Measurements from ENCODE around the gene CGB2.
A peak's percentile ranks its signal among the peaks of the same experiment; 100 is the strongest.

The CGB2 gene

GRCh38 chr19:49031642-49032301, at the start of gene CGB2:
CGB2 (plus strand) TSS chr19:49031890; CDS start chr19:49032096, 206 bp downstream.
- peak in 3 of 4 experiments; percentile 42 to 65 (median 57) for DNase-seq (ENCODE audit: low read depth in 4 of 4, low spot score in 1 of 4)

GRCh38 chr19:48982280-48982679, 49.4 kb upstream of the CGB2 start:
- DNase-seq (ENCODE audit: low read depth in 4 of 4, low spot score in 1 of 4), result no peak

GRCh38 chr19:48985711-48986110, 46.0 kb upstream of the CGB2 start:
- no peak for DNase-seq (ENCODE audit: low read depth in 4 of 4, low spot score in 1 of 4)

- no peak for DNase-seq (ENCODE audit: low read depth in 4 of 4, low spot score in 1 of 4)
Observed at GRCh38 chr19:48986211-48986610, 45.5 kb upstream of the CGB2 start.

GRCh38 chr19:48987323-48987722, 44.4 kb upstream of the CGB2 start:
- no peak for DNase-seq (ENCODE audit: low read depth in 4 of 4, low spot score in 1 of 4)

GRCh38 chr19:48988286-48988685, 43.4 kb upstream of the CGB2 start:
- DNase-seq (ENCODE audit: low read depth in 4 of 4, low spot score in 1 of 4), result no peak

- DNase-seq (ENCODE audit: low read depth in 4 of 4, low spot score in 1 of 4), result no peak
Observed at GRCh38 chr19:48988860-48989259, 42.8 kb upstream of the CGB2 start.

GRCh38 chr19:48989701-48990291, 41.9 kb upstream of the CGB2 start:
- DNase-seq (ENCODE audit: low read depth in 4 of 4, low spot score in 1 of 4), result no peak

GRCh38 chr19:48990400-48990799, 41.3 kb upstream of the CGB2 start:
- no peak for DNase-seq (ENCODE audit: low read depth in 4 of 4, low spot score in 1 of 4)

GRCh38 chr19:48991011-48991609, 40.6 kb upstream of the CGB2 start:
- no peak for DNase-seq (ENCODE audit: low read depth in 4 of 4, low spot score in 1 of 4)

- DNase-seq (ENCODE audit: low read depth in 4 of 4, low spot score in 1 of 4), result no peak
Observed at GRCh38 chr19:48991873-48992580, 39.7 kb upstream of the CGB2 start.

- no peak for DNase-seq (ENCODE audit: low read depth in 4 of 4, low spot score in 1 of 4)
Observed at GRCh38 chr19:48992581-48993174, 39.0 kb upstream of the CGB2 start.

- DNase-seq (ENCODE audit: low read depth in 4 of 4, low spot score in 1 of 4), result peak; percentile 94 to 100 (median 98)
Observed at GRCh38 chr19:48993175-48994034, 38.3 kb upstream of the CGB2 start, which contains the start of the genes GYS1 and RUVBL2. GYS1 (minus strand) TSS chr19:48993309; CDS start chr19:48993112, 197 bp downstream. RUVBL2 (plus strand) TSS chr19:48993887; CDS start chr19:48993912, 25 bp downstream.

GRCh38 chr19:48994035-48994386, 37.7 kb upstream of the CGB2 start:
- no peak for DNase-seq (ENCODE audit: low read depth in 4 of 4, low spot score in 1 of 4)

GRCh38 chr19:48997972-48998371, 33.7 kb upstream of the CGB2 start:
- DNase-seq (ENCODE audit: low read depth in 4 of 4, low spot score in 1 of 4), result peak in 3 of 4 experiments; percentile 21 to 47 (median 21)

- peak; percentile 27 to 54 (median 41) for DNase-seq (ENCODE audit: low read depth in 4 of 4, low spot score in 1 of 4)
Observed at GRCh38 chr19:48999481-49000325, 32.0 kb upstream of the CGB2 start.

GRCh38 chr19:49004133-49004532, 27.6 kb upstream of the CGB2 start:
- DNase-seq (ENCODE audit: low read depth in 4 of 4, low spot score in 1 of 4), result no peak

- no peak for DNase-seq (ENCODE audit: low read depth in 4 of 4, low spot score in 1 of 4)
Observed at GRCh38 chr19:49004964-49005614, 26.6 kb upstream of the CGB2 start.

- DNase-seq (ENCODE audit: low read depth in 4 of 4, low spot score in 1 of 4), result no peak
Observed at GRCh38 chr19:49006905-49007304, 24.8 kb upstream of the CGB2 start.
